GM21423 (cell line): Measurements from ENCODE around the gene ZNF276.
A peak's percentile ranks its signal among the peaks of the same experiment; 100 is the strongest.
"Not testable (repeated sequence)": the region's sequence is repeated elsewhere in the genome, so short reads cannot be mapped to it uniquely, and the experiment has no call there.

Experiments
- ATAC-seq: cut with Tn5 transposase; IDR thresholded peaks from one replicate; pipeline ENCODE4 v1.9.1; 2021; ENCODE audit warnings: mild to moderate bottlenecking, moderate library complexity; ENCODE audit not compliant: unreplicated experiment

ZNF276 gene

GRCh38 chr16:89695086-89695874 is 26.1 kb upstream of the ZNF276 start:
- no peak for ATAC-seq

GRCh38 chr16:89695875-89696669 is 25.3 kb upstream of the ZNF276 start:
- ATAC-seq = no peak

- no peak for ATAC-seq
These were observed 24.6 kb upstream of the ZNF276 start for GRCh38 chr16:89696670-89697128.

GRCh38 chr16:89697161-89697615 is 24.1 kb upstream of the ZNF276 start:
- ATAC-seq = no peak

- no peak for ATAC-seq
These were observed 23.6 kb upstream of the ZNF276 start for GRCh38 chr16:89697616-89698331.

GRCh38 chr16:89698717-89699116 is 22.6 kb upstream of the ZNF276 start:
- not testable (repeated sequence) for ATAC-seq

GRCh38 chr16:89699629-89700099 is 21.7 kb upstream of the ZNF276 start:
- ATAC-seq = not testable (repeated sequence)

- peak; percentile 41 for ATAC-seq
These were observed 21.2 kb upstream of the ZNF276 start for GRCh38 chr16:89700100-89700648.

- peak; percentile 18 for ATAC-seq
These were observed 20.5 kb upstream of the ZNF276 start for GRCh38 chr16:89700649-89701424.

- ATAC-seq = peak; percentile 56
These were observed 19.6 kb upstream of the ZNF276 start, which contains the start of gene SPATA2L for GRCh38 chr16:89701425-89702406. TSS of gene SPATA2L (minus strand) at chr16:89701705. CDS start at chr16:89701232, 473 bp downstream.

- ATAC-seq = no peak
These were observed 17.1 kb upstream of the ZNF276 start for GRCh38 chr16:89704281-89704680.

GRCh38 chr16:89705006-89705405 is 16.3 kb upstream of the ZNF276 start:
- no peak for ATAC-seq

GRCh38 chr16:89706518-89707260 is 14.6 kb upstream of the ZNF276 start:
- no peak for ATAC-seq

GRCh38 chr16:89707695-89708094 is 13.6 kb upstream of the ZNF276 start:
- no peak for ATAC-seq

GRCh38 chr16:89708481-89708931 is 12.8 kb upstream of the ZNF276 start:
- no peak for ATAC-seq

- no peak for ATAC-seq
These were observed 12.2 kb upstream of the ZNF276 start for GRCh38 chr16:89709166-89709565.

GRCh38 chr16:89709716-89710432 is 11.5 kb upstream of the ZNF276 start:
- no peak for ATAC-seq
